Adrenal gland (tissue), 5 donors: ENCODE results near the gene SHE.

Experiments used
- POLR2A ChIP-seq, 2 donors: fragments of 450-650 bp; IDR thresholded peaks; one replicate each; pipeline ENCODE4 v1.6.1; 2017; ENCODE audit warnings: antibody characterized with exemption in 2 of 2, mild to moderate bottlenecking in 2 of 2, moderate library complexity in 1 of 2
- TF ChIP-seq, protein P1 (sequence below), 6 experiments: fragments of 450-650 bp in 4 of 6; fragments of 200-600 bp in 2 of 6; sonication (generic) in 1 of 6; IDR thresholded peaks; 1 replicate in 5 of 6; 2 replicates in 1 of 6; pipeline versions ENCODE4 v1.5.1 to v1.8.0; 2016 to 2021; ENCODE audit warnings: antibody characterized with exemption in 6 of 6, mild to moderate bottlenecking in 2 of 6, moderate library complexity in 1 of 6
- donor health status: DM: no; HTN: no; CAD: no.

DNA sequence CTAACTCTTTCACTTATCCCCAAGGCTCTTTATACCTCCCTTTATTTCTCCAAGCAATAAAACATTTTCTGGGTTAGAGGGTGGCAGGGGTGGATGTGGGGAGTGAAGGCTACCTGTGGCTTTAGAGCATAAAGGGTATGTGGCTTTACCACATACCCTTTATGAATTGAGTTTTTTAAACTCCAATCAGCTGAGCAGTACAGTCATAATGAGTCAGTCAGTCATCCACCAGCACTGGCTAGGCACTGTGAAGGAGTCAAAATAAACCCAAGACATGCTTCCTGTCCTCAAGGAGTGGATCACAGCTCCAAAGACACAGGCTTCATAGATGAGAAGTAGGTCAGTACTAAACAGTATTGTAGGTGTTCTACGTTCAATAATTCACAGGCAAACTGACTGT lies 2.8 kb downstream of the SHE start:
- TF ChIP-seq, protein P1, sequence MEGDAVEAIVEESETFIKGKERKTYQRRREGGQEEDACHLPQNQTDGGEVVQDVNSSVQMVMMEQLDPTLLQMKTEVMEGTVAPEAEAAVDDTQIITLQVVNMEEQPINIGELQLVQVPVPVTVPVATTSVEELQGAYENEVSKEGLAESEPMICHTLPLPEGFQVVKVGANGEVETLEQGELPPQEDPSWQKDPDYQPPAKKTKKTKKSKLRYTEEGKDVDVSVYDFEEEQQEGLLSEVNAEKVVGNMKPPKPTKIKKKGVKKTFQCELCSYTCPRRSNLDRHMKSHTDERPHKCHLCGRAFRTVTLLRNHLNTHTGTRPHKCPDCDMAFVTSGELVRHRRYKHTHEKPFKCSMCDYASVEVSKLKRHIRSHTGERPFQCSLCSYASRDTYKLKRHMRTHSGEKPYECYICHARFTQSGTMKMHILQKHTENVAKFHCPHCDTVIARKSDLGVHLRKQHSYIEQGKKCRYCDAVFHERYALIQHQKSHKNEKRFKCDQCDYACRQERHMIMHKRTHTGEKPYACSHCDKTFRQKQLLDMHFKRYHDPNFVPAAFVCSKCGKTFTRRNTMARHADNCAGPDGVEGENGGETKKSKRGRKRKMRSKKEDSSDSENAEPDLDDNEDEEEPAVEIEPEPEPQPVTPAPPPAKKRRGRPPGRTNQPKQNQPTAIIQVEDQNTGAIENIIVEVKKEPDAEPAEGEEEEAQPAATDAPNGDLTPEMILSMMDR (IDR thresholded peaks at IDR 0.05), result no peak
- TF ChIP-seq POLR2A (IDR thresholded peaks at IDR 0.05), result no peak
